Body of pancreas (tissue), 4 donors: ENCODE data around the gene RND1. TPM values are rescaled to one million over a fixed set of nuclear protein-coding genes. Genes with fewer than 3 reads are reported as not detected.

Experiments used
- ATAC-seq: fragments of 150-250 bp; one replicate; pipeline ENCODE4 v1.9.1; 2016
- DNase-seq, 4 donors: peaks; one replicate each; pipeline ENCODE4 v3.0.0-alpha.2; 2019
- H3K27ac ChIP-seq, 4 donors: fragments of 200-600 bp; sonication (generic); 1 replicate in 3 of 4; 2 replicates in 1 of 4; pipeline versions ENCODE4 v1.5.1 to v1.6.1; 2016 to 2019; ENCODE audit warnings: mild to moderate bottlenecking in 1 of 4, mixed read lengths in 1 of 4, moderate library complexity in 1 of 4
- H3K27me3 ChIP-seq, 2 donors: fragments of 200-600 bp; sonication (generic); one replicate each; pipeline ENCODE4 v1.6.0; 2016; ENCODE audit warnings: mild to moderate bottlenecking in 1 of 2
- H3K36me3 ChIP-seq, 2 donors: fragments of 200-600 bp; sonication (generic); replicated peaks in 1 of 2; 2 replicates each; pipeline ENCODE4 v1.5.1; 2016; ENCODE audit warnings: low read depth in 2 of 2; ENCODE audit not compliant: insufficient read depth in 1 of 2
- H3K4me1 ChIP-seq: fragments of 200-600 bp; sonication (generic); one replicate; pipeline ENCODE4 v1.6.0; 2016
- H3K4me3 ChIP-seq, 2 donors: fragments of 200-600 bp; sonication (generic); 1 replicate in 1 of 2; 2 replicates in 1 of 2; pipeline ENCODE4 v1.5.1; 2016 to 2019
- H3K9me3 ChIP-seq, 3 donors: fragments of 200-600 bp; sonication (generic); 1 replicate in 2 of 3; 2 replicates in 1 of 3; pipeline ENCODE4 v1.5.1; 2016
- CTCF ChIP-seq, 7 experiments: fragments of 450-650 bp in 4 of 7; fragments of 200-600 bp in 3 of 7; sonication (generic) in 3 of 7; IDR thresholded peaks; one replicate each; pipeline ENCODE4 v1.5.1; 2016 to 2019; ENCODE audit warnings: antibody characterized with exemption in 7 of 7
- POLR2A ChIP-seq, 3 donors: fragments of 450-650 bp; IDR thresholded peaks; one replicate each; pipeline ENCODE4 v1.6.1; 2016; ENCODE audit warnings: antibody characterized with exemption in 3 of 3, mild to moderate bottlenecking in 2 of 3
- WGBS, 2 donors: methylation state at CpG; one replicate each; pipeline ENCODE4 v1.1.5; 2017; 5-methylcytosine and 5-hydroxymethylcytosine counted together
- intact Hi-C: fragments of 100-400 bp; cut with DNase I; formaldehyde crosslinking; loops from one replicate; pipeline ENCODE4 v1.15.1; 2023
- small RNA-seq: library from RNA; depleted of rRNA; stranded (forward); fragments of <200 nt; gene quantifications from one replicate; pipeline ENCODE3, GENCODE V24; 2016
- total RNA-seq, 2 donors: library from RNA; depleted of rRNA; stranded (reverse); fragments of >200 nt; gene quantifications; one replicate each; pipeline ENCODE4 v1.1.0, GENCODE V29; 2016

Gene RND1
- total RNA-seq, 2 donors from 2014 or later = 1.6 TPM; not detected in 1

GRCh38 chr12:48810903-48811431 is 54.7 kb downstream of the RND1 start:
- no peak overlapping the region for H3K27ac ChIP-seq
- intact Hi-C loops = no loop called here

GRCh38 chr12:48807981-48808380 is 57.7 kb downstream of the RND1 start:
- Histone ChIP-seq H3K4me3 (no peak overlapping the region), H3K27ac (no peak overlapping the region), H3K27me3 (no peaks in the 10 kb centered on the region), H3K4me1 (no peaks in the 10 kb centered on the region), H3K36me3 (no peaks in the 10 kb centered on the region), H3K9me3 (no peaks in the 10 kb centered on the region)
- 92 to 94% methylated on average over 3 of the region's 3 CpGs for WGBS, 2 donors
- DNase-seq (no peak), ATAC-seq (no peak)
- TF ChIP-seq CTCF (IDR thresholded peaks at IDR 0.05) = no peak
- TF ChIP-seq POLR2A (IDR thresholded peaks at IDR 0.05) = no peak
- intact Hi-C loops = no loop called here

More at GRCh38 chr12:48810903-48811431, 54.7 kb downstream of the RND1 start:
- H3K4me3 ChIP-seq = no peak overlapping the region
- no peak for ATAC-seq
- WGBS, 2 donors = 58 to 64% methylated on average over 5 of the region's 5 CpGs
- H3K4me1 ChIP-seq = peaks cover 16% of the 10 kb centered on the region
- H3K27me3 ChIP-seq = no peaks in the 10 kb centered on the region
- H3K36me3 ChIP-seq = no peaks in the 10 kb centered on the region
- no peaks in the 10 kb centered on the region for H3K9me3 ChIP-seq
- TF ChIP-seq CTCF (IDR thresholded peaks at IDR 0.05) (no peak), POLR2A (IDR thresholded peaks at IDR 0.05) (no peak)
- DNase-seq = peak in 1 of 4 donors; percentile 24

Small RNA genes lying within 50 kb of the gene (small RNA-seq; reads per million reads assigned to genes)
- gene AC073610.1 = not detected
- gene RF00019 = not detected
- not detected for gene RNU6-600P

Other genes with a start within 250 kb of the RND1 start
- 10 to 100 TPM; 19.1 to 20.0 TPM for gene KANSL2, start 183.6 kb downstream of the RND1 start, total RNA-seq
- gene CCNT1, start 149.2 kb downstream of the RND1 start, total RNA-seq = 10 to 100 TPM; 12.5 to 31.6 TPM
- 10 to 100 TPM; 38.6 to 59.1 TPM for gene ADCY6, start 76.8 kb downstream of the RND1 start, total RNA-seq
- 1 to 10 TPM; 4.0 to 6.7 TPM for gene CACNB3, start 47.4 kb downstream of the RND1 start, total RNA-seq
- 10 to 100 TPM; 37.4 to 50.8 TPM for gene DDX23, start 13.7 kb downstream of the RND1 start, total RNA-seq
- gene FKBP11, start 59.6 kb upstream of the RND1 start, total RNA-seq = 10 to 100 TPM; 31.1 to 98.6 TPM
- 10 to 100 TPM; 22.3 to 24.1 TPM for gene ARF3, start 91.6 kb upstream of the RND1 start, total RNA-seq
- gene WNT10B, start 105.9 kb upstream of the RND1 start, total RNA-seq = 1 to 10 TPM in 1 of 2 donors, not detected in 1; 1.3 TPM
- gene WNT1, start 112.5 kb upstream of the RND1 start, total RNA-seq = not detected
- under 1 TPM in 1 of 2 donors, not detected in 1; 0.66 TPM for gene DDN, start 133.5 kb upstream of the RND1 start, total RNA-seq
- gene PRKAG1, start 152.9 kb upstream of the RND1 start, total RNA-seq = 10 to 100 TPM; 25.4 to 26.4 TPM
- gene KMT2D, start 194.9 kb upstream of the RND1 start, total RNA-seq = 10 to 100 TPM; 38.4 to 51.1 TPM
- gene RHEBL1, start 204.1 kb upstream of the RND1 start, total RNA-seq = not detected
- not detected for gene DHH, start 228.9 kb upstream of the RND1 start, total RNA-seq
- gene LMBR1L, start 245.0 kb upstream of the RND1 start, total RNA-seq = 10 to 100 TPM; 40.7 to 53.7 TPM